ENCODE data around the gene DARS1.

The DARS1 gene

GRCh38 chr2:135874777-135875365, 110.6 kb downstream of the DARS1 start:
- no peak for DNase-seq

GRCh38 chr2:135870571-135870970, 114.9 kb downstream of the DARS1 start:
- DNase-seq = no peak

GRCh38 chr2:135863233-135863632, 122.2 kb downstream of the DARS1 start:
- DNase-seq = no peak

GRCh38 chr2:135862718-135863117, 122.7 kb downstream of the DARS1 start:
- no peak for DNase-seq

Measured in activated CD4-positive, alpha-beta T cell treated with anti-CD3 and anti-CD28 coated beads for 1 hour (primary cell).